Mesenchymal stem cell (in vitro differentiated cells and primary cell): ENCODE results near the gene HPD.
A peak's percentile ranks its signal among the peaks of the same experiment; 100 is the strongest.

Experiments used
- DNase-seq: peaks from one replicate; pipeline ENCODE4 v3.0.0-alpha.2; 2013
- H2AFZ ChIP-seq: one replicate; pipeline ENCODE4 v1.6.1; 2013; ENCODE audit warnings: low read depth, mild to moderate bottlenecking, control low read depth, inconsistent platforms, low read length, moderate library complexity
- H2AK5ac ChIP-seq: 2 replicates; pipeline ENCODE4 v1.6.1; 2013; ENCODE audit warnings: low read length, moderate library complexity, mild to moderate bottlenecking, inconsistent platforms; ENCODE audit not compliant: severe bottlenecking
- H2BK120ac ChIP-seq: one replicate; pipeline ENCODE4 v1.6.1; 2013; ENCODE audit warnings: low read depth, mild to moderate bottlenecking, inconsistent platforms, low read length, moderate library complexity
- H2BK12ac ChIP-seq, 2 experiments: one replicate each; pipeline ENCODE4 v1.6.1; 2013; ENCODE audit warnings: inconsistent platforms in 2 of 2, low read length in 2 of 2, mild to moderate bottlenecking in 2 of 2, moderate library complexity in 2 of 2, control low read depth in 1 of 2
- H2BK15ac ChIP-seq: one replicate; pipeline ENCODE4 v1.6.1; 2013; ENCODE audit warnings: mild to moderate bottlenecking, low read depth, inconsistent platforms; ENCODE audit not compliant: poor library complexity, severe bottlenecking
- H2BK5ac ChIP-seq: 2 replicates; pipeline ENCODE4 v1.6.1; 2013; ENCODE audit warnings: low read depth, mild to moderate bottlenecking, low read length, control low read depth, inconsistent platforms; ENCODE audit not compliant: poor library complexity, severe bottlenecking
- H3K14ac ChIP-seq, 2 experiments: one replicate each; pipeline ENCODE4 v1.6.1; 2013; ENCODE audit warnings: inconsistent platforms in 2 of 2, low read length in 2 of 2, control low read depth in 1 of 2, mild to moderate bottlenecking in 1 of 2, moderate library complexity in 1 of 2
- H3K18ac ChIP-seq, 2 experiments: one replicate each; pipeline ENCODE4 v1.6.1; 2013; ENCODE audit warnings: inconsistent platforms in 2 of 2, low read length in 2 of 2, control low read depth in 1 of 2, low read depth in 1 of 2, mild to moderate bottlenecking in 1 of 2
- H3K23ac ChIP-seq, 2 experiments: one replicate each; pipeline ENCODE4 v1.6.1; 2013; ENCODE audit warnings: inconsistent platforms in 2 of 2, low read length in 2 of 2, mild to moderate bottlenecking in 2 of 2, moderate library complexity in 2 of 2, control low read depth in 1 of 2
- H3K27ac ChIP-seq: 2 replicates; pipeline ENCODE4 v1.5.1; 2013; ENCODE audit warnings: mild to moderate bottlenecking, moderate library complexity, low read length, control low read depth, inconsistent platforms; ENCODE audit not compliant: poor library complexity, severe bottlenecking
- H3K27me3 ChIP-seq, 2 experiments: 2 replicates each; pipeline versions ENCODE4 v1.6.1 to v1.7.0; 2013; ENCODE audit warnings: low read length in 2 of 2, mild to moderate bottlenecking in 2 of 2, moderate library complexity in 2 of 2, control low read depth in 1 of 2, inconsistent platforms in 1 of 2; ENCODE audit not compliant: control insufficient read depth in 1 of 2, insufficient read depth in 1 of 2
- H3K36me3 ChIP-seq, 2 experiments: 2 replicates each; pipeline versions ENCODE4 v1.6.1 to v1.7.0; 2013; ENCODE audit warnings: low read length in 2 of 2, control low read depth in 1 of 2, inconsistent platforms in 1 of 2, low read depth in 1 of 2, mild to moderate bottlenecking in 1 of 2; ENCODE audit not compliant: insufficient read depth in 2 of 2, control insufficient read depth in 1 of 2
- H3K4ac ChIP-seq, 2 experiments: one replicate each; pipeline ENCODE4 v1.6.1; 2013; ENCODE audit warnings: inconsistent platforms in 2 of 2, low read length in 2 of 2, mild to moderate bottlenecking in 2 of 2, moderate library complexity in 2 of 2, control low read depth in 1 of 2, low read depth in 1 of 2
- H3K4me1 ChIP-seq: 2 replicates; pipeline ENCODE4 v1.6.1; 2013; ENCODE audit warnings: low read depth, low read length, control low read depth; ENCODE audit not compliant: control insufficient read depth, insufficient read depth
- H3K4me2 ChIP-seq: 2 replicates; pipeline ENCODE4 v1.6.1; 2013; ENCODE audit warnings: low read length, mild to moderate bottlenecking, inconsistent platforms; ENCODE audit not compliant: poor library complexity, severe bottlenecking
- H3K4me3 ChIP-seq, 2 experiments: 2 replicates each; pipeline versions ENCODE4 v1.5.1 to v1.7.0; 2013; ENCODE audit warnings: low read length in 2 of 2, mild to moderate bottlenecking in 2 of 2, control low read depth in 1 of 2, low read depth in 1 of 2; ENCODE audit not compliant: insufficient read depth in 1 of 2
- H3K79me1 ChIP-seq: replicated peaks from 2 replicates; pipeline ENCODE4 v1.6.1; 2013; ENCODE audit warnings: mild to moderate bottlenecking, control low read depth, low read length, inconsistent platforms; ENCODE audit not compliant: poor library complexity, severe bottlenecking
- H3K9ac ChIP-seq: 2 replicates; pipeline ENCODE4 v1.7.0; 2013; ENCODE audit warnings: mild to moderate bottlenecking, low read length, moderate library complexity
- H3K9me3 ChIP-seq: 2 replicates; pipeline ENCODE4 v1.7.0; 2013; ENCODE audit warnings: mild to moderate bottlenecking, low read length; ENCODE audit not compliant: control insufficient read depth
- H4K8ac ChIP-seq: one replicate; pipeline ENCODE4 v1.6.1; 2013; ENCODE audit warnings: inconsistent platforms, mild to moderate bottlenecking, low read length, moderate library complexity
- H4K91ac ChIP-seq: one replicate; pipeline ENCODE4 v1.6.1; 2013; ENCODE audit warnings: mild to moderate bottlenecking, low read length, inconsistent platforms
- WGBS: methylation state at CpG from one replicate; pipeline ENCODE4 v1.1.7; 2013; ENCODE audit warnings: mixed read lengths; 5-methylcytosine and 5-hydroxymethylcytosine counted together

HPD gene

GRCh38 chr12:121794534-121795033 is 64.1 kb downstream of the HPD start:
- 5% methylated on average over 12 of the region's 13 CpGs for WGBS
- Histone ChIP-seq H2AFZ (no peak overlapping the region), H3K18ac (peak overlapping the region; percentile 74 to 79), H2BK120ac (no peak overlapping the region), H3K4me1 (peaks cover 79% of the 10 kb centered on the region), H3K4me2 (peak overlapping the region; percentile 72), H3K4me3 (peak overlapping the region in 1 of 2 experiments; percentile 78), H4K91ac (peak overlapping the region; percentile 55), H2BK15ac (peak overlapping the region; percentile 31), H2BK12ac (no peak overlapping the region), H3K23ac (no peak overlapping the region), H3K9me3 (no peaks in the 10 kb centered on the region), H3K9ac (peak overlapping the region; percentile 99), H3K36me3 (peaks cover 17 to 46% of the 10 kb centered on the region in 2 experiments), H3K27ac (peak overlapping the region; percentile 69), H3K27me3 (no peaks in the 10 kb centered on the region), H3K4ac (peak overlapping the region; percentile 71 to 88), H3K79me1 (peaks cover 20% of the 10 kb centered on the region), H4K8ac (peak overlapping the region; percentile 93), H3K14ac (no peak overlapping the region), H2AK5ac (peak overlapping the region; percentile 69), H2BK5ac (no peak overlapping the region)
- DNase-seq = no peak

- H2BK120ac ChIP-seq = no peak overlapping the region
- peak overlapping the region; percentile 69 for H3K27ac ChIP-seq
- peak overlapping the region; percentile 85 to 88 for H3K4ac ChIP-seq
- peak overlapping the region in 1 of 2 experiments; percentile 46 for H3K14ac ChIP-seq
- no peak overlapping the region for H2BK5ac ChIP-seq
- peak overlapping the region; percentile 93 for H4K8ac ChIP-seq
- peaks cover 81% of the 10 kb centered on the region for H3K4me1 ChIP-seq
- no peaks in the 10 kb centered on the region for H3K27me3 ChIP-seq
- H3K4me2 ChIP-seq = peak overlapping the region; percentile 88
- no peak overlapping the region for H2BK15ac ChIP-seq
- H4K91ac ChIP-seq = no peak overlapping the region
- H2AK5ac ChIP-seq = no peak overlapping the region
- peak overlapping the region in 1 of 2 experiments; percentile 75 for H2BK12ac ChIP-seq
- peaks cover 25% of the 10 kb centered on the region for H3K79me1 ChIP-seq
- peak overlapping the region; percentile 75 to 78 for H3K4me3 ChIP-seq
- H3K9ac ChIP-seq = peak overlapping the region; percentile 99
- H2AFZ ChIP-seq = peak overlapping the region; percentile 83
- peaks cover 17 to 51% of the 10 kb centered on the region in 2 experiments for H3K36me3 ChIP-seq
- H3K23ac ChIP-seq = peak overlapping the region in 1 of 2 experiments; percentile 83
- H3K18ac ChIP-seq = peak overlapping the region in 1 of 2 experiments; percentile 88
- DNase-seq = peak; percentile 92
- H3K9me3 ChIP-seq = no peaks in the 10 kb centered on the region
- WGBS = under 1% methylated on average over 49 of the region's 59 CpGs
These were observed 64.7 kb downstream of the HPD start for GRCh38 chr12:121793838-121794533.

- under 1% methylated on average over 20 of the region's 36 CpGs for WGBS
- Histone ChIP-seq H3K27ac (peak within 1 kb of the TSS; percentile 69), H3K9me3 (no peaks in the 10 kb centered on the region), H3K23ac (peak within 1 kb of the TSS in 1 of 2 experiments; percentile 83), H2BK12ac (peak within 1 kb of the TSS in 1 of 2 experiments; percentile 75), H3K4me3 (peak within 1 kb of the TSS; percentile 75 to 78), H3K18ac (peak within 1 kb of the TSS; percentile 74 to 94), H2AK5ac (peak within 1 kb of the TSS; percentile 69), H3K9ac (peak within 1 kb of the TSS; percentile 99), H4K91ac (peak within 1 kb of the TSS; percentile 79), H3K14ac (peak within 1 kb of the TSS in 1 of 2 experiments; percentile 69), H2AFZ (peak within 1 kb of the TSS; percentile 83), H3K4me1 (peaks cover 76% of the 10 kb centered on the region), H3K4ac (peak within 1 kb of the TSS; percentile 88 to 90), H3K27me3 (no peaks in the 10 kb centered on the region), H2BK15ac (no peak within 1 kb of the TSS), H2BK5ac (no peak within 1 kb of the TSS), H4K8ac (peak within 1 kb of the TSS; percentile 93), H2BK120ac (no peak within 1 kb of the TSS), H3K36me3 (peaks cover 12 to 51% of the 10 kb centered on the region in 2 experiments), H3K4me2 (peak within 1 kb of the TSS; percentile 88), H3K79me1 (peaks cover 30% of the 10 kb centered on the region)
- DNase-seq = no peak
These were observed 65.2 kb downstream of the HPD start, which contains the start of gene RHOF for GRCh38 chr12:121793440-121793837. TSS of gene RHOF (minus strand) at chr12:121793688. CDS start at chr12:121793633, 55 bp downstream.
